HFF-Myc (cell line): ENCODE data around the gene HMSD.
"Not testable (repeated sequence)": the region's sequence is repeated elsewhere in the genome, so short reads cannot be mapped to it uniquely, and the experiment has no call there.

Experiments used
- DNase-seq: peaks from one replicate; pipeline ENCODE4 v3.0.0-alpha.2; 2011; ENCODE audit warnings: low read depth; ENCODE audit errors: extremely low read depth
- H3K4me3 ChIP-seq: replicated peaks from 2 replicates; pipeline ENCODE4 v1.5.1; 2011; ENCODE audit warnings: low read depth, mild to moderate bottlenecking, control low read depth, low read length
- CTCF ChIP-seq: IDR thresholded peaks from 2 replicates; pipeline ENCODE4 v1.5.1; 2012; ENCODE audit warnings: mild to moderate bottlenecking, low read depth, low read length, control low read depth; ENCODE audit errors: missing control alignments

HMSD gene

GRCh38 chr18:63936156-63936931 is 12.8 kb upstream of the HMSD start:
- peak; percentile 48 for DNase-seq
- TF ChIP-seq CTCF = peak; percentile 69
- peak overlapping the region; percentile 50 for H3K4me3 ChIP-seq

GRCh38 chr18:63936932-63937393 is 12.1 kb upstream of the HMSD start:
- H3K4me3 ChIP-seq = peak overlapping the region; percentile 50
- no peak for TF ChIP-seq CTCF
- no peak for DNase-seq

GRCh38 chr18:63940008-63940407 is 9.1 kb upstream of the HMSD start:
- no peak overlapping the region for H3K4me3 ChIP-seq
- TF ChIP-seq CTCF = no peak
- DNase-seq = no peak

- H3K4me3 ChIP-seq, DNase-seq: not testable (repeated sequence)
These were observed 8.5 kb upstream of the HMSD start for GRCh38 chr18:63940543-63941050.

- no peak for TF ChIP-seq CTCF
- DNase-seq = no peak
- H3K4me3 ChIP-seq = no peak overlapping the region
These were observed 1.9 kb upstream of the HMSD start for GRCh38 chr18:63947051-63947790.

- no peak for DNase-seq
- H3K4me3 ChIP-seq = no peak overlapping the region
- peak; percentile 25 for TF ChIP-seq CTCF
These were observed 2.2 kb downstream of the HMSD start for GRCh38 chr18:63951302-63951705.

- H3K4me3 ChIP-seq = no peak overlapping the region
- TF ChIP-seq CTCF = no peak
- DNase-seq = peak; percentile 59
These were observed 4.7 kb downstream of the HMSD start for GRCh38 chr18:63953811-63954210.
